HepG2 (cell line): Measurements from ENCODE around the gene RASSF4. TPM values are rescaled to one million over a fixed set of nuclear protein-coding genes. Genes with fewer than 3 reads are reported as not detected.
A peak's percentile ranks its signal among the peaks of the same experiment; 100 is the strongest.

ENCODE experiments used
- ATAC-seq: fragments of 200-7000 bp; cut with Tn5 transposase; 3 replicates; pipeline ENCODE4 v1.9.1; 2020; ENCODE audit warnings: mild to moderate bottlenecking, moderate library complexity
- BruUV-seq: library from RNA; stranded (reverse); fragments of 400-500 nt; replicated peaks from 2 replicates; lab custom pipeline; 2021; lab: Mats Ljungman, UMichigan
- CTCF ChIA-PET: fragments of 300-600 bp; formaldehyde crosslinking; extraction: SDS; loops from one replicate; lab custom pipeline; 2021; ENCODE audit warnings: low total read pairs, inconsistent platforms, low intra/inter-chr PET ratio; lab: Yijun Ruan, JAX
- POLR2A ChIA-PET: fragments of 350-600 bp; sonication (Branson Sonifier 250); formaldehyde crosslinking; loops from one replicate; lab custom pipeline; 2020; ENCODE audit warnings: antibody characterized with exemption, inconsistent platforms; lab: Yijun Ruan, JAX
- DNase-seq: peaks from one replicate; pipeline ENCODE4 v3.0.0-alpha.2; 2015; ENCODE audit warnings: low spot score
- FAIRE-seq: peaks from 3 replicates; lab custom pipeline; 2011; peaks lifted over from hg19 to GRCh38; lab: Jason Lieb, UNC
- H2AFZ ChIP-seq: one replicate; pipeline ENCODE4 v1.6.1; 2011; ENCODE audit warnings: low read length, inconsistent platforms
- H3K27ac ChIP-seq: fragments of 300-600 bp; 3 replicates; pipeline ENCODE4 v1.8.0; 2011; ENCODE audit warnings: mixed run types, mild to moderate bottlenecking, mixed read lengths, low read length, inconsistent platforms; ENCODE audit not compliant: insufficient read depth; ENCODE audit errors: extremely low read length
- H3K27me3 ChIP-seq, 2 experiments: fragments of 200-600 bp in 1 of 2; 2 replicates in 1 of 2; 3 replicates in 1 of 2; pipeline versions ENCODE4 v1.6.0 to v1.8.0; 2011; ENCODE audit warnings: low read length in 2 of 2, mild to moderate bottlenecking in 2 of 2, moderate library complexity in 2 of 2, inconsistent platforms in 1 of 2; ENCODE audit not compliant: insufficient read depth in 2 of 2, control insufficient read depth in 1 of 2
- H3K36me3 ChIP-seq, 2 experiments: fragments of 200-600 bp in 1 of 2; replicated peaks in 1 of 2; 2 replicates in 1 of 2; 3 replicates in 1 of 2; pipeline versions ENCODE4 v1.5.1 to v1.8.0; 2011; ENCODE audit warnings: low read length in 2 of 2, inconsistent platforms in 1 of 2; ENCODE audit not compliant: insufficient read depth in 2 of 2, control insufficient read depth in 1 of 2
- H3K4me1 ChIP-seq: 2 replicates; pipeline ENCODE4 v1.5.1; 2012; ENCODE audit warnings: low read length, inconsistent platforms; ENCODE audit not compliant: insufficient read depth
- H3K4me2 ChIP-seq: 2 replicates; pipeline ENCODE4 v1.6.0; 2011; ENCODE audit warnings: low read depth, low read length, inconsistent platforms
- H3K4me3 ChIP-seq, 3 experiments: fragments of 200-600 bp in 1 of 3; sonication (generic), shearing (Covaris generic) in 1 of 3; replicated peaks in 1 of 3; 2 replicates each; pipeline ENCODE4 v1.5.1; 2011 to 2016; ENCODE audit warnings: low read length in 3 of 3, inconsistent platforms in 2 of 3, low read depth in 2 of 3, mild to moderate bottlenecking in 2 of 3, control low read depth in 1 of 3, mixed read lengths in 1 of 3; ENCODE audit not compliant: insufficient read depth in 1 of 3
- H3K79me2 ChIP-seq: one replicate; pipeline ENCODE4 v1.6.1; 2011; ENCODE audit warnings: low read length, inconsistent platforms; ENCODE audit not compliant: insufficient read depth
- H3K9ac ChIP-seq: 2 replicates; pipeline ENCODE4 v1.6.0; 2011; ENCODE audit warnings: mild to moderate bottlenecking, low read depth, low read length, inconsistent platforms; ENCODE audit not compliant: insufficient read depth
- H3K9me3 ChIP-seq: 2 replicates; pipeline ENCODE4 v1.5.1; 2012; ENCODE audit warnings: mild to moderate bottlenecking, low read length
- H4K20me1 ChIP-seq: 2 replicates; pipeline ENCODE4 v1.6.0; 2011; ENCODE audit warnings: inconsistent platforms, mild to moderate bottlenecking, low read length, moderate library complexity; ENCODE audit not compliant: insufficient read depth
- DR1 ChIP-seq: sonication (generic); formaldehyde crosslinking; IDR thresholded peaks from 2 replicates; pipeline ENCODE4 v1.8.0; 2021; ENCODE audit warnings: mild to moderate bottlenecking, missing genetic modification reagents, inconsistent platforms
- HHEX ChIP-seq: IDR thresholded peaks from 2 replicates; pipeline ENCODE4 v1.6.1; 2016; ENCODE audit warnings: control low read depth
- PHF8 ChIP-seq: sonication (generic); formaldehyde crosslinking; IDR thresholded peaks from 2 replicates; pipeline ENCODE4 v1.5.0; 2020; ENCODE audit warnings: missing genetic modification reagents
- RFX5 ChIP-seq: IDR thresholded peaks from 2 replicates; pipeline ENCODE4 v1.6.1; 2011; ENCODE audit warnings: low read depth, low read length, improper control_type of control experiment
- SALL1 ChIP-seq: sonication (generic); formaldehyde crosslinking; IDR thresholded peaks from 2 replicates; pipeline ENCODE4 v1.8.0; 2022; ENCODE audit warnings: mild to moderate bottlenecking, missing genetic modification reagents
- TRIM24 ChIP-seq: sonication (generic); formaldehyde crosslinking; IDR thresholded peaks from 2 replicates; pipeline ENCODE4 v1.8.0; 2022; ENCODE audit warnings: mild to moderate bottlenecking, missing genetic modification reagents
- YY1 ChIP-seq: IDR thresholded peaks from 2 replicates; pipeline ENCODE4 v1.6.1; 2011; ENCODE audit warnings: low read length, low read depth, moderate library complexity, mild to moderate bottlenecking; ENCODE audit not compliant: insufficient read depth, insufficient replicate concordance
- ZNF34 ChIP-seq: sonication (generic); formaldehyde crosslinking; IDR thresholded peaks from 2 replicates; pipeline ENCODE4 v1.4.0; 2020; ENCODE audit warnings: mild to moderate bottlenecking, missing genetic modification reagents, borderline replicate concordance
- ZNF563 ChIP-seq: sonication (generic); formaldehyde crosslinking; IDR thresholded peaks from 2 replicates; pipeline ENCODE4 v1.8.0; 2022; ENCODE audit warnings: mild to moderate bottlenecking, moderate library complexity, missing genetic modification reagents
- ZNF577 ChIP-seq: sonication (generic); formaldehyde crosslinking; IDR thresholded peaks from 2 replicates; pipeline ENCODE4 v1.4.0; 2020; ENCODE audit warnings: mild to moderate bottlenecking, low read depth, missing genetic modification reagents, borderline replicate concordance
- ZNF775 ChIP-seq: sonication (generic); formaldehyde crosslinking; IDR thresholded peaks from 2 replicates; pipeline ENCODE4 v1.4.0; 2020; ENCODE audit warnings: missing genetic modification reagents, mild to moderate bottlenecking, moderate library complexity, borderline replicate concordance
- WGBS: methylation state at CpG from one replicate; pipeline ENCODE4 v1.1.6; 2017; ENCODE audit warnings: low lambda C conversion rate; 5-methylcytosine and 5-hydroxymethylcytosine counted together
- in situ Hi-C: cut with HindIII; loops from 2 replicates; pipeline ENCODE4 v1.10.0; 2017; ENCODE audit warnings: low pct_unique_long_range_greater_than_20kb; ENCODE audit not compliant: extremely low pct_ligation_motif_present
- intact Hi-C: fragments of 100-400 bp; cut with micrococcal nuclease; formaldehyde crosslinking; loops from one replicate; pipeline ENCODE4 v1.10.0; 2022; ENCODE audit not compliant: unreplicated experiment
- polyA plus RNA-seq, 8 experiments: library from polyadenylated mRNA; depleted of rRNA in 3 of 8; stranded (reverse) in 7 of 8; unstranded in 1 of 8; fragments of >200 nt; fragmentation: Illumina TruSeq in 4 of 8; extraction: Trizol in 4 of 8; gene quantifications; 2 replicates each; pipeline versions ENCODE4 v1.2.1 to v1.2.3, GENCODE V29; 2011 to 2016; ENCODE audit warnings: low read depth in 4 of 8, missing spikeins in 1 of 8, mixed read lengths in 1 of 8; ENCODE audit not compliant: insufficient read depth in 1 of 8
- total RNA-seq, 5 experiments: library from RNA; depleted of rRNA; stranded (reverse); fragments of >200 nt; fragmentation: Illumina TruSeq; extraction: Trizol; gene quantifications; 2 replicates each; pipeline ENCODE4 v1.2.3, GENCODE V29; 2016; ENCODE audit warnings: low read depth in 1 of 5
- TF ChIP-seq, protein P1 (sequence below): IDR thresholded peaks from 2 replicates; pipeline ENCODE4 v1.6.1; 2016
- TF ChIP-seq, protein P2 (sequence below): sonication (generic); formaldehyde crosslinking; IDR thresholded peaks from 2 replicates; pipeline ENCODE4 v1.8.1; 2023; ENCODE audit warnings: mild to moderate bottlenecking, missing genetic modification reagents, borderline replicate concordance
- TF ChIP-seq, protein P3 (sequence below): sonication (generic); formaldehyde crosslinking; IDR thresholded peaks from 2 replicates; pipeline ENCODE4 v1.5.1; 2020; ENCODE audit warnings: missing genetic modification reagents, mild to moderate bottlenecking, borderline replicate concordance

RASSF4 gene
- total and polyA plus RNA-seq, 2 of the 13 experiments (the other 11 are each of a cell fraction or from before 2014, with no cell fraction given): 34.0 to 51.7 TPM

DNA sequence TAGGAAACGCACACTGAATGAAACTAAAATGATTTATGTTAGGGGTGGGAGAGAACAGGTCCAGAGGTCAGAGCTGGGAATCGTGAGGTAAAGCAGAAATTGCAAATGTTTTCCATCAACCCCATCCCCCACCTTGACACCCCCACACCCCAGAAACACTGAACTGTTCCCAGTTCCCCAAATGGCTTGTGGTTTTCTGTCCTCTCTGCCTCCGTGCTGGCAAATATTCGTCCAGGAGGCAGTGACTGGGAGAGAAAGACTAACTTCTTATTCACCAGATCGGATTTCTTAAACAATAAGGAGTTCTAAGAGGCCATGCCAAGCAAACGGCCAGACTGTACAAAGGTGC lies 730 bp upstream of the RASSF4 start:
- H2AFZ ChIP-seq: no peak overlapping the region

DNA sequence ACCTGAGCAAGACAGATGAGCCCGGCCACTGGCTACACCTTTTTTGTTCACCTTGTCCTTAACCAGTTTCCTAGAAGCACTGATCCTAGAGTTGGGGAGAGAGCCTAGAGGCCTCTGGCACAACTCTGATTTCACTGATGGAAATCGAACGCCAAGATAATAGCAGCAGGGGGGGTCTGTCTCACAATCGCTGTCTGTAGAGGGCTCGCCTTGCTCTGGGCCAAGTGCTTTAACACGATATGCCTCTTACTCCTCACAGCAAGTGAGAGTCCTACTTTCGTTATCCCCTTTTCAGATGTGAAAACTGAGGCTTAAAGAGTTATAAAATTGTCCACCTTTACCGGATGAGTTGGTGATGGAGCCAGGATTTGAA lies 472 bp downstream of the RASSF4 start:
- CTCF ChIA-PET: interaction anchor here (1.2 to 1.5 kb wide), 2 partner anchors 15 to 27 kb away, joined by 4 to 5 read pairs; no protein-coding TSS in a partner anchor
- peak overlapping the region; percentile 82 to 85 (median 84) for H3K4me3 ChIP-seq
- peaks cover 57% of the 10 kb centered on the region for H3K79me2 ChIP-seq
- no peak for FAIRE-seq
- no peak for ATAC-seq
- no peaks in the 10 kb centered on the region; a peak in 1 of 5 replicates for H3K27me3 ChIP-seq
- no peak for DNase-seq
- POLR2A ChIA-PET: interaction anchor here (1.0 to 13.2 kb wide), 11 partner anchors 7 to 49 kb away, joined by 3 to 407 read pairs (median 6); partner anchors contain the start of genes DEPP1 and TMEM72
- H3K36me3 ChIP-seq: peaks cover 0 to 6% of the 10 kb centered on the region in 2 experiments; a peak in 2 of 5 replicates
- 0% methylated on average over 8 of the region's 8 CpGs for WGBS
- H3K4me2 ChIP-seq: peak overlapping the region; percentile 95
- H4K20me1 ChIP-seq: peaks cover 4% of the 10 kb centered on the region; the same call in 1 of the 2 replicates
- H2AFZ ChIP-seq: no peak overlapping the region
- in situ Hi-C loops: loop anchor here (25.0 kb wide), 1 partner anchor 1548 kb away; the partner anchor contains the start of gene HNRNPF
- intact Hi-C loops: loop anchor here (2.0 kb wide), 1 partner anchor 15 kb away; no protein-coding TSS in a partner anchor
- peak overlapping the region; percentile 80 for H3K27ac ChIP-seq
- no TSS peak for BruUV-seq
- peaks cover 68% of the 10 kb centered on the region for H3K4me1 ChIP-seq
- peak overlapping the region; percentile 80 for H3K9ac ChIP-seq
- no peaks in the 10 kb centered on the region for H3K9me3 ChIP-seq
- TF ChIP-seq YY1 (no peak), TRIM24 (CRISPR knock-in tag) (no peak), PHF8 (no peak), ZNF577 (CRISPR knock-in tag) (no peak), DR1 (no peak), SALL1 (no peak), RFX5 (no peak), ZNF775 (CRISPR knock-in tag) (no peak), HHEX (no peak), ZNF34 (no peak)
- TF ChIP-seq, protein P1, sequence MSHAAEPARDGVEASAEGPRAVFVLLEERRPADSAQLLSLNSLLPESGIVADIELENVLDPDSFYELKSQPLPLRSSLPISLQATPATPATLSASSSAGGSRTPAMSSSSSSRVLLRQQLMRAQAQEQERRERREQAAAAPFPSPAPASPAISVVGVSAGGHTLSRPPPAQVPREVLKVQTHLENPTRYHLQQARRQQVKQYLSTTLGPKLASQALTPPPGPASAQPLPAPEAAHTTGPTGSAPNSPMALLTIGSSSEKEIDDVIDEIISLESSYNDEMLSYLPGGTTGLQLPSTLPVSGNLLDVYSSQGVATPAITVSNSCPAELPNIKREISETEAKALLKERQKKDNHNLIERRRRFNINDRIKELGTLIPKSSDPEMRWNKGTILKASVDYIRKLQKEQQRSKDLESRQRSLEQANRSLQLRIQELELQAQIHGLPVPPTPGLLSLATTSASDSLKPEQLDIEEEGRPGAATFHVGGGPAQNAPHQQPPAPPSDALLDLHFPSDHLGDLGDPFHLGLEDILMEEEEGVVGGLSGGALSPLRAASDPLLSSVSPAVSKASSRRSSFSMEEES: no peak

More for the DNA sequence above, 730 bp upstream of the RASSF4 start:
- no peak for DNase-seq
- in situ Hi-C loops (loop anchor here (25.0 kb wide), 1 partner anchor 1547 kb away; the partner anchor contains the start of gene HNRNPF), intact Hi-C loops (loop anchor here (1.0 kb wide), 1 partner anchor 24 kb away; no protein-coding TSS in a partner anchor)
- no peak for ATAC-seq
- H3K27me3 ChIP-seq: no peaks in the 10 kb centered on the region; a peak in 1 of 5 replicates
- POLR2A ChIA-PET: interaction anchor here (1.3 to 13.2 kb wide), 6 partner anchors 11 to 48 kb away, joined by 3 to 407 read pairs (median 45); partner anchors contain the start of genes DEPP1 and TMEM72
- peak; percentile 19; the same call in 1 of the 2 replicates for TF ChIP-seq ZNF563
- TF ChIP-seq, protein P2, sequence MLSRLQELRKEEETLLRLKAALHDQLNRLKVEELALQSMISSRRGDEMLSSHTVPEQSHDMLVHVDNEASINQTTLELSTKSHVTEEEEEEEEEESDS (CRISPR knock-in tag): no peak
- TF ChIP-seq, protein P3, sequence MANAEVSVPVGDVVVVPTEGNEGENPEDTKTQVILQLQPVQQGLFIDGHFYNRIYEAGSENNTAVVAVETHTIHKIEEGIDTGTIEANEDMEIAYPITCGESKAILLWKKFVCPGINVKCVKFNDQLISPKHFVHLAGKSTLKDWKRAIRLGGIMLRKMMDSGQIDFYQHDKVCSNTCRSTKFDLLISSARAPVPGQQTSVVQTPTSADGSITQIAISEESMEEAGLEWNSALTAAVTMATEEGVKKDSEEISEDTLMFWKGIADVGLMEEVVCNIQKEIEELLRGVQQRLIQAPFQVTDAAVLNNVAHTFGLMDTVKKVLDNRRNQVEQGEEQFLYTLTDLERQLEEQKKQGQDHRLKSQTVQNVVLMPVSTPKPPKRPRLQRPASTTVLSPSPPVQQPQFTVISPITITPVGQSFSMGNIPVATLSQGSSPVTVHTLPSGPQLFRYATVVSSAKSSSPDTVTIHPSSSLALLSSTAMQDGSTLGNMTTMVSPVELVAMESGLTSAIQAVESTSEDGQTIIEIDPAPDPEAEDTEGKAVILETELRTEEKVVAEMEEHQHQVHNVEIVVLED (CRISPR knock-in tag): 0 out of 2 replicates have a peak, but pooled peaks have one; percentile 8
- H3K4me3 ChIP-seq: peak overlapping the region; percentile 69 to 83 (median 82)
- peaks cover 4% of the 10 kb centered on the region; the same call in 1 of the 2 replicates for H4K20me1 ChIP-seq
- peaks cover 0 to 6% of the 10 kb centered on the region in 2 experiments; a peak in 2 of 5 replicates for H3K36me3 ChIP-seq
- peaks cover 65% of the 10 kb centered on the region for H3K4me1 ChIP-seq
- H3K4me2 ChIP-seq: peak overlapping the region; percentile 93
- TSS peak; percentile 83 for BruUV-seq
- FAIRE-seq: no peak
- CTCF ChIA-PET: no interaction called here
- WGBS: 2% methylated on average over 4 of the region's 6 CpGs
- H3K9me3 ChIP-seq: no peaks in the 10 kb centered on the region
- peak overlapping the region; percentile 90 for H3K27ac ChIP-seq
- H3K79me2 ChIP-seq: peaks cover 48% of the 10 kb centered on the region
- peak overlapping the region; percentile 86 for H3K9ac ChIP-seq
